ENCODE measurements around the gene FAIM.
"Not testable (repeated sequence)": the region's sequence is repeated elsewhere in the genome, so short reads cannot be mapped to it uniquely, and the experiment has no call there.

FAIM gene

DNA sequence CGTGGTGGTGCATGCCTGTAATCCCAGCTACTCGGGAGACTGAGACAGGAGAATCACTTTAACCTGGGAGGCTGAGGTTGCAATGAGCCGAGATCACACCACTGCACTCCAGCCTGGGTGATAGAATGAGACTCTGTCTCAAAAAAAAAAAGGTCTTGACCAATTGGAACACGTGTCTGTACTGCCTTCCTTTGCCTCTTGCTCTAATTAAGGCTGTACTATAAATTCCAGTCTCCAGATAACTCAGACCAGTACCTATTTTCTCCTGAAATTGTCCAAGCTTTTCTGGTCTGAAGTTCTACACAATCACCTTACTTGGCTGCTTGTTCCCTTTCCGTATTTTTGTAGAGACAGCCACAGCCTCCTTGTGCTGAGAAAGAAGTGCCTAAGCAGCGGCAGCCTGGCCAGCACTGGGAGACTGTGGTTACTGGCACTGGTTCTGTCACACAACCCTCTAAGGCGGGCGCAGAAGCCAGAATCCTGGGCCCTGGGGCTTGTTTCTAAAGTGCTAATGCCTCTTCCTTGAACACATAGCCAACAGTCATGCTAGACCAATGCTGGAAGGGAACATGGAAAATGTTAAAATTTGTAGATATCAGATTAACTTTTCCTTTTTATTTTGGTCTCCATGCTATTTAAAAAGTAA, 8.3 kb upstream of the FAIM start:
- in situ Hi-C loops (cut with MboI; ENCODE audit: low sequenced_read_pairs): no loop called here

DNA sequence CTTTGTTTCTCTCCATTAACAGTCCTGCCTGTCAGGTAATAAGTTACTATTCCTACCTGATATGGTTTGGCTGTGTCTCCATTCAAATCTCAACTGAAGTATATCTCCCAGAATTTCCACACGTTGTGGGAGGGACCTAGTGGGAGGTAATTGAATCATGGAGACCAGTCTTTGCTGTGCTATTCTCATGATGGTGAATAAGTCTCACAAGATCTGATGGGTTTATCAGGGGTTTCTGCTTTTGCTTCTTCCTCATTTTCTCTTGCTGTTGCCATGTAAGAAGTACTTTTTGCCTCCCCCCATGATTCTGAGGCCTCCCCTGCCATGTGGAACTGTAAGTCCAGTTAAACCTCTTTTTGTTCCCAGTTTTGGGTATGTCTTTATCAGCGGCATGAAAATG, 6.9 kb upstream of the FAIM start:
- in situ Hi-C loops (cut with MboI; ENCODE audit: low sequenced_read_pairs): not testable (repeated sequence)

DNA sequence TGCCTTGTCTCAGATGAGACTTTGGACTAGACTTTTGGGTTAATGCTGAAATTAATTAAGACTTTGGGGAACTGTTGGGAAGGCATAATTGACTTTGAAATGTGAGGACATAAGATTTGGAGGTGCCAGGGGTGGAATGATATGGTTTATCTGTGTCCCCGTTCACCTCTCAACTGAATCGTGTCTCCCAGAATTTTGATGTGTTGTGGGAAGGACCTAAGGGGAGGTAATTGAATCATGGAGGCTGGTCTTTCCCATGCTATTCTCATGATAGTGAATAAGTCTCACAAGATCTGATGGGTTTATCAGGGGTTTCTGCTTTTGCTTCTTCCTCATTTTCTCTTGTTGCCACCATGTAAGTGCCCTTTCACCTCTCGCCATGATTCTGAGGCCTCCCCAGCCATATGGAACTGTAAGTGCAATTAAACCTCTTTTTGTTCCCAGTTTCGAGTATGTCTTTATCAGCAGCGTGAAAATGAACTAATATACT, 4.4 kb upstream of the FAIM start:
- in situ Hi-C loops (cut with MboI; ENCODE audit: low sequenced_read_pairs): not testable (repeated sequence)

DNA sequence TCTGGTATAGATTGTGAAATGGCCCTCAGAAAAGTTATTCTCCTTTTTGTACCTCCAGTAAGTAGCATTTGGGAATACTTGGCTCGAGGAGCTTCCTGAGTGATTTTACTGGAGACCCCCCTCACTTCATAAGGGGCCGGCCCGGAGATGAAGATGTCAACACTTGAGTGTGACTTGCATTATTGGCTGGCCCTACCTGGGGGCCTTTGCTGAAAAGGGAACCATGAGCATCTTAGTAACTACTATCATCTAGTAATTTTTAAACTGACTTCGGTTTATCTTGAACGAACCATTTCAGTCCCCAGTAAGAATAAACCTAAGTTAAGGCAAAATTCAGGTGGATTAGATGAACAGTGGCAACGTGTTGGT, 1.3 kb downstream of the FAIM start:
- in situ Hi-C loops (cut with MboI; ENCODE audit: low sequenced_read_pairs): no loop called here

DNA sequence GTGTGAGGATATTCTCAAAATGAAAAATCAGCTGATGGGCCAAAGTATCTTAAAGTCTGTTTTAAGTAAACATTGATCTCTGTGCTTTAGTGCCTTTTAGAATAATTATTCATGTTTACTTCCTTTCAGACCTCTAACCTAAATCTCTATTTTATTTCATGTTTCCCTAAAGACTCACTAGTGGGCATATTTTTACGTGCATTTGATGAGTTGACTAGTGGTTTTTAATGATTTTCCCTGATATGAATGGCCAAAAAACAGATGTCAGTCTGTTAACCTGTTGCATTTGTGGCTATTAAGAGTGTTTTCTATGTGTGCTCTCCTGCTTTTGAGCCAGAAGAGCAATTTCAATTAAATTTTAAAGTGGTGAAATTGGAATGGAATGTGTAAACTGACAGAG, 6.9 kb downstream of the FAIM start:
- in situ Hi-C loops (cut with MboI; ENCODE audit: low sequenced_read_pairs): no loop called here

DNA sequence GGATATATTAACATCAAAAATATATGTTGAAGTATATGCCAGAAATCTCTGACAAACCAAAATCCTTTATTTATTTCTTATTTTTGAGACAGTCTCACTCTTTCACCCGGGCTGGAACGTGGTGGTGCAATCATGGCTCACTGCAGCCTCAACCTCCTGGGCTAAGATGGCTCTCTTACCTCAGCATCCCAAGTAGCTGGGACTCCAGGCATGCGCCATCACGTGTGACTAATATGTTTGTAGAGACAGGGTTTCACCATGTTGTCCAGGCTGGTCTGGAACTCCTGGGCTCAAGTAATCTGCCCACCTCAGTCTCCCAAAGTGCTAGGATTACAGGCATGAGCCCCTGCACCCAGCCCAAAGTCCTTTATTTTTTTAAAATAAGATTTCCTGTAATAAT, 11.9 kb downstream of the FAIM start:
- in situ Hi-C loops (cut with MboI; ENCODE audit: low sequenced_read_pairs): no loop called here

DNA sequence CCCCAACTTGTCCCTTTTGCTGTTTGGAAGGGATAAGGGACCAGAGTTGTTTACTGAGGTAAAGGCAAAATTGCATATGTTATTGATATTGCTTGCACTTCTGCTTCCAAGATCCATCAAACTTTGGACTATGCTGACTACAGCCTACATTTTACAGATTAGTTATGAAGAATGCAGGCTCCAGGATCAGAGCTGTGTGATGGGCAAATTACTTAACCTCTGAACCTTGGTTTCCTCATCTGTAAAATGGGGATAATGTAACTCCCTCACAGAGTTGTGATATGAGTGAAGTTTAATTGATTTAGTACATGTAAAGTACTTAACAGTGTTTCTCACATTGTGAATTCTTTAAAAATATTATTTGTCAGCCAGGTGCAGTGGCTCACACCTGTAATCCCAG, 15.9 kb downstream of the FAIM start:
- in situ Hi-C loops (cut with MboI; ENCODE audit: low sequenced_read_pairs): no loop called here

DNA sequence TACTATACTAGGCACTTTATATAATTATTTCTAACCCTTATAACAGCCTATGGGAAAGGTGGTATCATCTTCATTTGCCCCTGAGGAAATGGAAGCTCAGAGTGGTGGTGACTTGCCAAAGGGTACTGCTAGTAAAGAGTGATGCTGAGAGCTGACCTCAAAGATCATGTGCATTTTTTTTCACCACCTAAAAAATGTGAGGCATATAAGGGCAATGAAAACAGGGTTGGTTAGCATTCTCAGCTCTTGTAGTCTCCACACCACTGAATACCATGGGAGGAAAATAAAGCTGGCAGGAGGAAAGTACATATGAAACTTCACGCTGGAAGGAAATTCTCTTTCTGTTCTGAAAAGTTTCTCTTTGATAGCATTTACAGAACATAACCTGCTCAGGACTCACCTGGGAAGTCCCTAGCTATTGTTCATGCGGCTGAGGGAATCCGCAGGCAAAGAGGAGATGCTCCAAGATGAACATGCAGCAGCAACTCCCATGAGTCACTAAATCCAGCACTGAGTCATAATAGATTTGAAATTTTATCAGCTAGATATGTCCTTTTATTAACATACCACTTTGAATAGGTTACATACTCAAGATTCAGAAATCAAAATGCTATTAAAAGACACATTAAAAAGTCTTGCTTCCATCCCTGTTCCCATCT, 17.3 kb downstream of the FAIM start:
- in situ Hi-C loops (cut with MboI; ENCODE audit: low sequenced_read_pairs): no loop called here

DNA sequence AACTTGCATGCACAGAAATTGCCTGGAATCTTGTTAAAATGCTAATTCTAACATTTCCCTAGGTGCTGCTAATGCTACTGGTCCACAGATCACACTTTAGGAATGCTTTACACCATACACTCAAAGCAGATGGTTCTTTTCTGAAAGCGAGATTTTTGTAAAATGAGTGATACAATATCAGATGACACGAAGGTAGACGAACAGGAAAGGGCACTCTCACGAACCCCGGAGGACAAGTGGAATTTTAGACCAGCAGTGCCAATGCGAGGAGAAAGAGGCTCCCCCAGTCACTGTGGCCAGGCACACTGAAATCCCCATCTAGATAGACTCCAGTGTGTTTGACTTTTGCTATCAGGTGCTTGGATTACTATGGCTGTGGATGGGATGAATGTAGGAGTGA, 21.0 kb downstream of the FAIM start:
- in situ Hi-C loops (cut with MboI; ENCODE audit: low sequenced_read_pairs): no loop called here

DNA sequence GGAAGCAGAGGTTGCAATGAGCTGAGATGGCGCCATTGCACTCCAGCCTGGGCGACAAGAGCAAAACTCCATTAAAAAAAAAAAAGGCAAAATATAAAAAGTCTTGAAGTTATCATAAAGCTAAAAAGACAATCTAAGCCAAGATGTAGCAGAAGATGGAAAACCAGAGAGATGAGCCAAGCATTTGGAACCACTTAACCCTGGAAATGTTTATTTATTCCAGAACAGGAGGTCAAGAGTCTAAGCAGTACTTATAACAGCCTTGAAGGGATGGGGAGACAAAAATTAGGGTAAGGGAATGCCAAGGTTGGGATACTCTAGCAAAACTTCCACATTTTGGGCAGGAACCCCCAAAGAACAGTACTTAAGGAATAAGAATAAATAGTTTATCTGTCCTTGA, 30.1 kb downstream of the FAIM start:
- in situ Hi-C loops (cut with MboI; ENCODE audit: low sequenced_read_pairs): no loop called here

DNA sequence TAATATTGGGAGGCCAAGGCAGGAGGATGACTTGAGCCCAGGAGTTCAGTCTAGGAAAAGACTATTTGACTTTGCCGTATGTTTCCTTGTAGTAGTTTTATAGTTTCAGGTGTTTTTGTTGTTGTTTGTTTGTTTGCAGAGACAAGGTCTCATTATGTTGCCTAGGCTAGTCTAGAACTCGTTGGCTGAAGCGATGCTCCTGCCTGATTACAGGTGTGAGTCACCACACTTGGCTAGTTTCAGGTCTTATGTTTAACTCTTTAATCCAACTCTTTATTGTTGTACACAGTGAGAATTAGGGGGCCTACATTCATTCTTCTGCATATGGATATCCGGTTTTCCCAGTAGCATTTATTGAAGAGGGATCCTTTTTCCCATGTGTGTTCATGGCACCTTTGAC, 32.0 kb downstream of the FAIM start:
- in situ Hi-C loops (cut with MboI; ENCODE audit: low sequenced_read_pairs): no loop called here

DNA sequence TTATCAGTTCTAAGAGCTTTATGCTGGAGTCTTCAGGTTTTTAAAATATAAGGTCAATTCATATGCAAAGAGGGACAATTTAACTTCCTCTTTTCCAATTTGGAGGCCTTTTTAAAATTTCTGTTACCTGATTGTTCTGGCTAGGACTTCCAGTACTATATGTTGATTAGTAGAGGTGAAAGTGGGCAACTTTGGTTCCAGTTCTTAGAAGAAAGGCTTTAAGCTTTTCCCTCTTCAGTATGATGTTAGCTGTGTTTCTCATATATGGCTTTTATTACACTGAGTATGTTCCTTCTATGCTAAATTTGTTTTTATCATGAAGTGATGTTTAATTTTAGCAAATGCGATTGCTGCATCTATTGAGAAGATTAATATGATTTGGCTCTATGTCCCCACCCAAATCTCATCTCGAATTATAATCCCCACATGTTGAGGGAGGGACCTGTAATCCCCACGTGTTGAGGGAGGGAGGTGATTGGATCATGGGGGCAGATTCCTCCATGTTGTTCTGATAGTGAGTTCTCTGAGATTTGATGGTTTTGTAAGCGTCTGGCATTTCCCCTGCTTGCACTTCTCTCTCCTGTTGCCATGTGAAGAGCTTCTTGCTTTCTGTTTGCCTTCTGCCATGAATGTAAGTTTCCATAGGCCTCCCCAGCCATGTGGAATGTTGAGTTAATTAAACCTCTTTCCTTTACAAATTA, 33.8 kb downstream of the FAIM start:
- in situ Hi-C loops (cut with MboI; ENCODE audit: low sequenced_read_pairs): no loop called here

DNA sequence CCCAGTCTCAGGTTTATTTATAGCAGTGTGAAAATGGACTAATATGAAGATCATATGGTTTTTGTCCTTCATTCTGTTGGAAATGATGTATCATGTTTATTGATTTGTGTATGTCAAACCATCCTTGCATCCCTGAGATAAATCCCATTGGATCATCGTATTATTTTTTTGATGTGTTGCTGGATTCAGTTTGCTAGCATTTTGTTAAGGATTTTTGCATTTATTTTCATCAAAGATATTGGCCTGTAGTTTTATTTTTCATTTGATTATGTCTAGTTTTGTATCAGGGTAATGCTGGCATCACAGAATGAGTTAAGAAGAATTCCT, 34.3 kb downstream of the FAIM start:
- in situ Hi-C loops (cut with MboI; ENCODE audit: low sequenced_read_pairs): no loop called here

DNA sequence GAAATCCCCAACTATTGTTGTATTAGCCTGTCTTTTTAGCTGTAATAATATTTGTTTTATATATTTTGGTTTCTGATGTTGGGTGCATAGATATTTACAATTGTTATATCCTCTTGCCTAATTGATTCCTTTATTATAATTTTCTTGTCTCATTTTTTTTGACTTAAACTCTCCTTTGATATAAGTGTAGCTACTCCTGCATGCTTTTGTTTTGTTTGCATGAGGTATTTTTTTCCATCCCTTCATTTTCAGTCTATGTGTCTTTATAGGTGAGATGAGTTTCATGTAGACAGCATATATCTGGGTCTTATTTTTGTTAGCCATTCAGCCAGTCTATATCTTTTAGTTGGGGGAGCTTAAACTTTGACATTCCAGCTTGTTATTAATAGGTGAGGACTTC, 37.4 kb downstream of the FAIM start:
- in situ Hi-C loops (cut with MboI; ENCODE audit: low sequenced_read_pairs): no loop called here

DNA sequence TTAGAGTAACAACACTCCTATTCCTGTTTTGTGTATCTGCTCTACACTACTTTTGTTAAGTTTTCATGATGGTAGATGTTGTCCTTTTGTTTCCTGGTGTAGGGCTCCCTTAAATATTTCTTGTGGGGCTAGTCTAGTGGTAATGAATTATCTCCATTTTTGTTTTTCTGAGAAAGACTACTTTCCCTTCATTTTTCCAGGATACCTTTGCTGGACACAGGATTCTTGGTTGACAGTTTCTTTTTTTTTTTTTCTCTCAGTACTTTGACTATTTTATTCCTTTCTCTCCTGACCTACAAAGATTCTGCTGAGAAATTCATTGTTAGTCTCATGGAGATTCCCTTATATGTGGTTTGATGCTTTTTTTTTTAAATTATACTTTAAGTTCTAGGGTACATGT, 37.9 kb downstream of the FAIM start:
- in situ Hi-C loops (cut with MboI; ENCODE audit: low sequenced_read_pairs): no loop called here

DNA sequence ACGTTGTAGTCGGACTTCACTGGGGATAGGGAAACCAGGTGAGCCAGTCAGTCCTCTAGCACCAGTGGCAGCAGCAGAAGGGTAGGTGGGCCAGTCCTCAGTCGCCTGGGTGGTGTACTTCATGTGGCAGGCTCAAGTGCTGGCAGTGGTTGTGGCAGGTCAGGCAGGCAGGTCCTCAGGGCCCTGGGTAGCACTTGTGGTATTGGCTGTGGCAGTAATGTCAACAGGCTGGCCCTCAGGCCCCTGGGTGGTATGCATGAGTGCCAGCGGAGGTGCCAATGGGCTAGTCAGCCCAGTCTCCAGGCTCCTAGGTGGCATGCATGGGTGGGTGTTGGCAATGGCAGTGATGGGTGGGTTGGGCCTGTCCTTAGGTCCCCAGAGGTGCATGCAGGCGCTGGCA, 40.6 kb downstream of the FAIM start:
- in situ Hi-C loops (cut with MboI; ENCODE audit: low sequenced_read_pairs): no loop called here

DNA sequence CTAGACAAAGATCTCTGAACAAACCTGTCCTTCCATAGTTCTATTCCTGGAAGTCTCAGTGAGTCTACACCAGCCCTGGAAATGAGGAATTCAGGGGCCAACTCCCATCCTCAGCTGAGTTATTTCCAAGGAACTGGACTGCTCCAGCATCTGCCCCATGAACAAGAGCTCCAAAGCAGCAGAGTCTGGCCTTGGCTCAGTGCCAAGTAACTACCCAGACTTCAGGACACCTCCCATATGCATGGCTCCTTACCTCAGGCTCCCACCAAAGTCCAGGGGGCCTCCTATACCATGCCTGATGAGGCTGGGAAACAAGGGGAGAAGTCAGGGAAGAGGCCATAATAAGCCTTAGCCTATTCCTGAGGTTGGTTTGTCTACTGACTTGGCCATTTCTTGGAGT, 45.0 kb downstream of the FAIM start:
- in situ Hi-C loops (cut with MboI; ENCODE audit: low sequenced_read_pairs): no loop called here

DNA sequence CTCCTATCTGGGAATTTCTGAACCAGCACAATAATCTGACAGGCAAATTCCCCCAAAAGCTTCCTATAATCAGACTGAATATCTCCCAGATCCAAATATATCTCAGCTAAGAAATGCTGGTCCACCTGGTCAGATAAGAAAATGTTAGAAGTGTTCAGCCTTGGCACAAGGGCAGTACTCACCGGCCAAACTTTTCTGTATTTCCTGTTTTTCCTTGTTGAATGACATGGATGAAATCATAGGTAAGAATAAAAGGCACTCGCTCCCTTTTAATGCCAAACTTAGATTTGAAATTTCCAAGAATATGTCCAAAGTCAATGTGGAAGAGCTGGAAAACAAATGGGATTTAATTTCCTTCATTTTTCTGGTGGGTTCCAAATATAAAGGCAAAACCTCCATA, 48.9 kb downstream of the FAIM start:
- in situ Hi-C loops (cut with MboI; ENCODE audit: low sequenced_read_pairs): no loop called here

DNA sequence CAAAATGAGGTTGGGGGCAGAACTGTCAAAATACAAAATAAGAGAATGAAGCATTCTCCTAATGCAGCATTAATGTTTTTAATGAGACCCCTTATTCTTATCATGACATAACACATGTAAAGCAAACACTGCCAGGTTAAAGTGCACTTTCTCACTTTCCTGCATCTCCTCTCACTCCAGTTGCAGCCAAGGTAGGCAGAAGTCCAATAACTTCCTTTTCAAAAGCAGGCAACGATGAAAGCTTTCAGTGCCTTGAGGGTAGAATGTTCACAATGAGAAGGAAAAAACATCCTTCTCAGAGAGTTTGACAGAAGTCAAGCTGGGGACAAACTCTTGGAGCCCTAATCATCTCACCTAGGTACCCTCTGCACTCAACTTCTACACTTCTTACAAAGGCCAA, 59.5 kb downstream of the FAIM start:
- in situ Hi-C loops (cut with MboI; ENCODE audit: low sequenced_read_pairs): no loop called here

DNA sequence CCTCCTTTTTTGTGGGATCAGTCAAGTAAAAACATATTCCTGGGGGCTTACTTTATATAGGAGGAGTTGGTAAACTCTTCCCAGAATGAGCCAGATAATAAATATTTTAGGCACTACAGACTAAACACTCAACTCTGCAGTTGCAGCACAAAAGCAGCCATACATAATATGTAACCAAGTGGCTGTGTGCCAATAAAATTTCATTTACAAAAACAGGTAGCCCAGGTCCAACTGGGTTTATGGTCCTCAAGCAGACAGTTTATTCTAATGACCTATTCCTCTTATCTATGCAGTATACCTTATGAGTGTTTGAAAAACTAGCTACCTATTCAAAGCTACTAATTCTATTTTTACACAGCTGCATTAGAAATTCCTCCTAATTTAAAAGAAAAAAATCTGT, 61.8 kb downstream of the FAIM start:
- in situ Hi-C loops (cut with MboI; ENCODE audit: low sequenced_read_pairs): no loop called here

DNA sequence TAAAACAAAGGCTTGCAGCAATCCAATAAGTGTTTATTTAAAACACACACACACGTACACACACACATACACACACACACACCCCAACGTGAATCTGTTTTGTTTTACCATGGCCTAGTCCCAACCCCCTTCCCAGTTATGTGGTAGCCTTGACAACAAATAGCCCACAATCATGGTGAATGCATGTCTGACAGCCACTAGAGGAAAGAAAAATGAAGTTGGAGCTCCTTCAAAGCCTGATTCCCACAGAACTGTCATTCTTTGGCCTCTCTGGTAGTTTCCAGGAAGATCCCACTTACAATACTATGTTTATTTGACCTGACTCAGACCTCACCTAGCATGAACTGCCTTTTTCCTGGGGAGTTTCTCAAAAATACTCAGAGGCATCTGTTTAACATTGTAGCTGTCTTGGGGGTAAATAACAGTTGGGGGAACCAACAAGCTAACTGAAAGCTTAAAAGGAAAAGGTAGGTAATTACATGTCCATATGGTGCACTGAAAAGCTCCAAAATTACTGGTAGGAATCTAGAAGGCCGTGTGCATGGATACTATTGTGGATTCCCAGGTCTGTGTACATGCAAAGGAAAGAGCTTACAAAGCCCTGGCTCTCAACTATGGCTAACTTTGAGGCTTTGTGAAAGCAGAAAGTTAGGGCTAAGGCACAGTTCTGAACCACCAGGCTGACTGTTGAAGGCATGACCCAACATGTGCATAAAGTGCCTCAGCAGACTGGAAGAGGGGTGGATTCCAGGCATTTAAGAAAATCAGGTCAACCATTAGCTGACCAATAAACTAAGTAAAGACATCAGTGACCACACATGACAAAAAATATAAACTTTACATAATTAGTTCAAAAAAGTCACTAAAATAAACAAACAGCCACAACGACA, 65.3 kb downstream of the FAIM start:
- in situ Hi-C loops (cut with MboI; ENCODE audit: low sequenced_read_pairs): no loop called here

DNA sequence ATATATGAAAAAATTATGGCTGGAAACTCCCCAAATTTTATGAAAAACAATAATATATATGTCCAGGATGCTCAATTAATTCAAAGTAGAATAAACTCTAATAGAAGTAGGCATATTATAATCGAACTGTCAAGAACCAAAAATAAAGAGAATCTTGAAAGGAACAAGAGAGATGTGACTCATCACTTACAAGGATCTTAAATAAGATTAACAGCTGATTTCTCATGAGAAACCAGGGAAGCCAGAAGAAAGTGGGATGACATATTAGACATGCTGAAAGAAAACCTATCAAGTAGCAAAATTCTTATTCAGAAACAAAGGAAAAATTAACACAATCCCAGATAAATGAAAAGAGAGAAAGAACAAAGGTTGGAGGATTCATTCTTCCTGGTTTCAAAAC, 66.8 kb downstream of the FAIM start:
- in situ Hi-C loops (cut with MboI; ENCODE audit: low sequenced_read_pairs): no loop called here
